Transverse colon (tissue), 4 donors: ENCODE results near the gene TTC39A. TPM values are rescaled to one million over a fixed set of nuclear protein-coding genes. Genes with fewer than 3 reads are reported as not detected.
"Not testable (repeated sequence)": the region's sequence is repeated elsewhere in the genome, so short reads cannot be mapped to it uniquely, and the experiment has no call there.

ENCODE experiments used
- DNase-seq: peaks from one replicate; pipeline ENCODE4 v3.0.0-alpha.2; 2019
- H3K27ac ChIP-seq, 4 donors: fragments of 200-600 bp; sonication (generic); 2 replicates each; pipeline ENCODE4 v1.5.1; 2016 to 2018; ENCODE audit warnings: inconsistent platforms in 4 of 4
- H3K27me3 ChIP-seq: fragments of 200-600 bp; sonication (generic); 2 replicates; pipeline ENCODE4 v1.5.1; 2017; ENCODE audit warnings: inconsistent platforms
- H3K36me3 ChIP-seq, 4 donors: fragments of 200-600 bp; sonication (generic); 2 replicates each; pipeline ENCODE4 v1.5.1; 2017 to 2019; ENCODE audit warnings: inconsistent platforms in 4 of 4
- H3K4me1 ChIP-seq, 4 donors: fragments of 200-600 bp; sonication (generic); 2 replicates each; pipeline ENCODE4 v1.5.1; 2017 to 2020; ENCODE audit warnings: inconsistent platforms in 4 of 4
- H3K4me3 ChIP-seq, 4 donors: fragments of 200-600 bp; sonication (generic); 1 replicate in 1 of 4; 2 replicates in 3 of 4; pipeline versions ENCODE4 v1.5.1 to v1.6.1; 2017 to 2019; ENCODE audit warnings: inconsistent platforms in 4 of 4
- H3K9me3 ChIP-seq, 2 donors: fragments of 200-600 bp; sonication (generic); 2 replicates each; pipeline ENCODE4 v1.5.1; 2017 to 2019; ENCODE audit warnings: inconsistent platforms in 2 of 2
- CTCF ChIP-seq, 5 experiments: fragments of 200-600 bp in 3 of 5; fragments of 450-650 bp in 2 of 5; sonication (generic) in 3 of 5; IDR thresholded peaks; 1 replicate in 2 of 5; 2 replicates in 3 of 5; pipeline ENCODE4 v1.5.1; 2016 to 2017; ENCODE audit warnings: antibody characterized with exemption in 5 of 5, inconsistent platforms in 3 of 5, mild to moderate bottlenecking in 2 of 5, moderate library complexity in 1 of 5
- EP300 ChIP-seq: sonication (generic); formaldehyde crosslinking; IDR thresholded peaks from one replicate; pipeline ENCODE4 v1.6.1; 2017; ENCODE audit warnings: antibody characterized with exemption, low read depth
- POLR2A ChIP-seq: fragments of 450-650 bp; IDR thresholded peaks from one replicate; pipeline ENCODE4 v1.6.1; 2016; ENCODE audit warnings: antibody characterized with exemption, mild to moderate bottlenecking, moderate library complexity
- POLR2AphosphoS5 ChIP-seq, 3 donors: sonication (generic); formaldehyde crosslinking; IDR thresholded peaks; one replicate each; pipeline ENCODE4 v1.6.1; 2016; ENCODE audit warnings: antibody characterized with exemption in 3 of 3
- WGBS, 2 donors: methylation state at CpG; one replicate each; pipeline ENCODE4 v1.1.5; 2018; ENCODE audit warnings: low coverage in 1 of 2; 5-methylcytosine and 5-hydroxymethylcytosine counted together
- in situ Hi-C, 4 donors: fragments of 200-750 bp; cut with MboI; loops; one replicate each; pipeline versions ENCODE4 v1.15.0 to v1.15.1; 2017; ENCODE audit warnings: low sequenced_read_pairs in 3 of 4, low pct_ligation_motif_present in 1 of 4, low pct_unique_long_range_greater_than_20kb in 1 of 4
- intact Hi-C: fragments of 100-400 bp; cut with DNase I; formaldehyde crosslinking; loops from one replicate; pipeline ENCODE4 v1.15.1; 2023; ENCODE audit warnings: low total_unique reads
- total RNA-seq, 4 donors: library from RNA; depleted of rRNA; stranded (reverse); fragments of >200 nt; gene quantifications; one replicate each; pipeline ENCODE4 v1.1.0, GENCODE V29; 2016

The TTC39A gene
- total RNA-seq, 4 donors from 2014 or later, result 41.8 to 96.1 (median 73.0) TPM

GRCh38 chr1:51264451-51264850, 65.9 kb downstream of the TTC39A start:
- in situ Hi-C loops (no loop called here), intact Hi-C loops (loop anchor here (5.0 kb wide), 1 partner anchor 832 kb away; no protein-coding TSS in a partner anchor)
- peaks cover 0 to 43% (median 17%) of the 10 kb centered on the region in 4 donors for H3K4me1 ChIP-seq
- peak overlapping the region in 3 of 4 donors; percentile 31 to 54 (median 36) for H3K27ac ChIP-seq
- no peaks in the 10 kb centered on the region for H3K36me3 ChIP-seq
- WGBS, 2 donors, result 50 to 51% methylated on average over 3 of the region's 3 CpGs
- H3K4me3 ChIP-seq, result no peak overlapping the region
- H3K9me3 ChIP-seq, result no peaks in the 10 kb centered on the region
- no peaks in the 10 kb centered on the region for H3K27me3 ChIP-seq
- no peak for DNase-seq
- no peak for TF ChIP-seq EP300
- peak in 2 of 3 donors; percentile 6 to 11 for TF ChIP-seq POLR2AphosphoS5 (IDR thresholded peaks at IDR 0.05)

GRCh38 chr1:51263147-51263877, 67.0 kb downstream of the TTC39A start:
- H3K4me1 ChIP-seq, result peaks cover 0 to 43% (median 17%) of the 10 kb centered on the region in 4 donors
- DNase-seq, result no peak
- WGBS, 2 donors, result 84 to 87% methylated on average over 4 of the region's 4 CpGs

GRCh38 chr1:51255331-51255730, 75.0 kb downstream of the TTC39A start:
- Histone ChIP-seq H3K9me3 (no peaks in the 10 kb centered on the region), H3K27ac (no peak overlapping the region), H3K4me1 (peaks cover 0 to 28% (median 0%) of the 10 kb centered on the region in 4 donors), H3K36me3 (no peaks in the 10 kb centered on the region), H3K4me3 (no peak overlapping the region), H3K27me3 (no peaks in the 10 kb centered on the region)
- intact Hi-C loops, result loop anchor here (10.0 kb wide), 1 partner anchor 379 kb away; no protein-coding TSS in a partner anchor
- 69 to 94% methylated on average over 3 of the region's 3 CpGs for WGBS, 2 donors
- no peak for DNase-seq
- in situ Hi-C loops, result no loop called here
- TF ChIP-seq POLR2AphosphoS5 (IDR thresholded peaks at IDR 0.05) (no peak), EP300 (no peak), CTCF (IDR thresholded peaks at IDR 0.05) (no peak), POLR2A (no peak)

More at GRCh38 chr1:51263147-51263877, 67.0 kb downstream of the TTC39A start:
- TF ChIP-seq CTCF (IDR thresholded peaks at IDR 0.05) (no peak), POLR2AphosphoS5 (IDR thresholded peaks at IDR 0.05) (no peak), EP300 (no peak), POLR2A (no peak)
- Histone ChIP-seq H3K9me3 (no peaks in the 10 kb centered on the region), H3K27me3 (no peaks in the 10 kb centered on the region), H3K27ac (peak overlapping the region in 1 of 4 donors; percentile 54), H3K4me3 (no peak overlapping the region), H3K36me3 (no peaks in the 10 kb centered on the region)
- in situ Hi-C loops (no loop called here), intact Hi-C loops (loop anchor here (5.0 kb wide), 1 partner anchor 831 kb away; no protein-coding TSS in a partner anchor)

- Histone ChIP-seq H3K4me3 (no peak overlapping the region), H3K27me3 (no peaks in the 10 kb centered on the region), H3K36me3 (no peaks in the 10 kb centered on the region), H3K4me1 (peaks cover 0 to 36% (median 1%) of the 10 kb centered on the region in 4 donors), H3K27ac (no peak overlapping the region), H3K9me3 (no peaks in the 10 kb centered on the region)
- intact Hi-C loops, result loop anchor here (10.0 kb wide), 1 partner anchor 381 kb away; no protein-coding TSS in a partner anchor
- 67 to 84% methylated on average over 5 of the region's 5 CpGs for WGBS, 2 donors
- DNase-seq, result no peak
- no peak for TF ChIP-seq POLR2AphosphoS5 (IDR thresholded peaks at IDR 0.05)
- in situ Hi-C loops, result no loop called here
Observed at GRCh38 chr1:51253691-51254090, 76.7 kb downstream of the TTC39A start.

- Histone ChIP-seq H3K9me3 (no peaks in the 10 kb centered on the region), H3K4me1 (peaks cover 0 to 31% (median 1%) of the 10 kb centered on the region in 4 donors), H3K27me3 (no peaks in the 10 kb centered on the region), H3K4me3 (no peak overlapping the region), H3K36me3 (no peaks in the 10 kb centered on the region), H3K27ac (no peak overlapping the region)
- no peak for DNase-seq
- 94 to 100% methylated on average over 1 to 6 of the region's 6 CpGs for WGBS, 2 donors
- intact Hi-C loops, result loop anchor here (10.0 kb wide), 1 partner anchor 382 kb away; no protein-coding TSS in a partner anchor
- TF ChIP-seq EP300 (no peak), POLR2AphosphoS5 (IDR thresholded peaks at IDR 0.05) (no peak), POLR2A (no peak), CTCF (IDR thresholded peaks at IDR 0.05) (no peak)
- in situ Hi-C loops, result no loop called here
Observed at GRCh38 chr1:51252366-51252765, 78.0 kb downstream of the TTC39A start.

- H3K27ac ChIP-seq, in situ Hi-C loops, H3K27me3 ChIP-seq, H3K4me3 ChIP-seq, DNase-seq, H3K36me3 ChIP-seq, H3K9me3 ChIP-seq: not testable (repeated sequence)
- peaks cover 0 to 42% (median 4%) of the 10 kb centered on the region in 4 donors for H3K4me1 ChIP-seq
- WGBS, 2 donors, result 80 to 97% methylated on average over 2 to 20 of the region's 20 CpGs
- intact Hi-C loops, result loop anchor here (10.0 kb wide), 1 partner anchor 384 kb away; no protein-coding TSS in a partner anchor
Observed at GRCh38 chr1:51251165-51251564, 79.2 kb downstream of the TTC39A start.

GRCh38 chr1:51250729-51251128, 79.6 kb downstream of the TTC39A start:
- H3K27me3 ChIP-seq, DNase-seq, H3K4me3 ChIP-seq, H3K9me3 ChIP-seq, in situ Hi-C loops, H3K36me3 ChIP-seq, H3K27ac ChIP-seq: not testable (repeated sequence)
- 97% methylated on average over 14 of the region's 14 CpGs; no CpG with 5 or more reads in 1 of the 2 donors for WGBS, 2 donors
- intact Hi-C loops, result loop anchor here (10.0 kb wide), 1 partner anchor 384 kb away; no protein-coding TSS in a partner anchor
- H3K4me1 ChIP-seq, result peaks cover 0 to 44% (median 4%) of the 10 kb centered on the region in 4 donors
